NOMO-1 (cell line): ENCODE data around the gene PRTN3.

Experiments used
- DNase-seq, 2 experiments: peaks; one replicate each; lab custom pipeline; 2025; ENCODE audit not compliant: unreplicated experiment in 2 of 2; lab: John Stamatoyannopoulos, UW

PRTN3 gene, protein sequence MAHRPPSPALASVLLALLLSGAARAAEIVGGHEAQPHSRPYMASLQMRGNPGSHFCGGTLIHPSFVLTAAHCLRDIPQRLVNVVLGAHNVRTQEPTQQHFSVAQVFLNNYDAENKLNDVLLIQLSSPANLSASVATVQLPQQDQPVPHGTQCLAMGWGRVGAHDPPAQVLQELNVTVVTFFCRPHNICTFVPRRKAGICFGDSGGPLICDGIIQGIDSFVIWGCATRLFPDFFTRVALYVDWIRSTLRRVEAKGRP

DNA sequence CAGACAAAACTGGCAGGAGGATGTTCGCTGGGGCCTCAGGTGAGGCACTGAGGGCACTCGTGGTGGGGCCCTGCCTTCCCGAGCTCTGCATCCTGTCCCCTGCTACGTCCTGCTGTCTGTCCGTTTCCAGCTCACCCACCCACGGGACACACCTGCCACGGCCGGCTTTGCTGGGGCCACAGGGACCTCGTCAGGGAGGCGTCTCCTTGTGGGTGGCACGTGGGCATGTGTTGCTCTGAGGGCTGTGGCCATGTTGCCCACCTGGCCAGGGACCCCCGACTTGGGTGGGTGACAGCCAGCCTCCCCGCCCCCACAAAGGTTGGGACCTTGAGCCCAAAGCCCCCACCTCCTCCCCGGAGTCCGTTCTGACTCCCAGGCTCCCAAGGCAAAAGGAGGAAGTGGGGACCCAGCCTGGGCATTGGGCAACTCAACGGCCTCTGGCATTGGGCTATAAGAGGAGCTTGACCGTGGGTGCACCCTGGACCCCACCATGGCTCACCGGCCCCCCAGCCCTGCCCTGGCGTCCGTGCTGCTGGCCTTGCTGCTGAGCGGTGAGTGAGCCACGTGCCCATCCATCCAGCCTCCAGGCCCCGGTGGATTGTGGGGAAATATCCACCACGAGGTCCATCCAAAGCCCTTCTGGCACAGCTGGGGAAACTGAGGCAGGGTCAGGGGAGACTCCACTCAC is at the start of gene PRTN3:
Gene PRTN3 (plus strand): TSS at position 481 of the 688 bp plus-strand sequence. CDS start 10 bp downstream, at position 491.
- peak; percentile 72 to 74 for DNase-seq

GRCh38 chr19:791007-791566 is 49.7 kb upstream of the PRTN3 start:
- no peak for DNase-seq

DNA sequence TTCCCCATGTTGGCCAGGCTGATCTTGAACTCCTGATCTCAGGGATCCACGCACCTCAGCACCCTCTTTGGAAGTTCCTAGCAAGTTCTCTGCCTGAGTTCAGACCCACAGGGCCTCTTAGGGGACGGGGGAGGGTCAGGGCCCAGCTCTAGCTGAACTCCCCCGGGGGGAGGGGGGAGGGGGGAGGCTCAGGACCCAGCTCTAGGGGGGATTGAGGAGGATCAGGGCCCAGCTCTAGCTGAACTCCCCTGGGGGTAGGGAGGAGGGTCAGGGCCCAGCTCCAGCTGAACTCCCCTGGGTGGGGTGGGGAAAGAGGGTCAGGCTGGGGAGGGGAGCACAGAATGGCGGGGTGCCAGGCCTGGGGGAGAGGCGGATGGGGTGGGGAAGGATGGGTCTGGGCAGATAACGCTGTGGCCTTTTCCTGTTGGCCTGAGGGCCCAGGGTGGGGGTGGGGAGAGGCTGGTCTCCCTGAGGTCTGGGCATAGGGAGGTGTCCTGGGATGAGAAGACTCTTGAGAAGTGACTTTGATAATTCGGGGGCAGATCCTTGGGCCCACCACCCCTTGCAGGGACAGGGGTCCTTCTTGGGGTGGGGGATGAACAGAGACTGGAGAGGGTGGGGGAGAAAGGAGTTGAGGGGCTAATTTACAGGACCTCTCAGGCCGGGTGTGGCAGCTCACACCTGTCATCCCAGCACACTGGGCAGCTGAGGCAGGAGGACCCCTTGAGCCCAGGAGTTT is 49.1 kb upstream of the PRTN3 start:
- no peak for DNase-seq

GRCh38 chr19:792306-792885 is 48.4 kb upstream of the PRTN3 start:
- DNase-seq = no peak

DNA sequence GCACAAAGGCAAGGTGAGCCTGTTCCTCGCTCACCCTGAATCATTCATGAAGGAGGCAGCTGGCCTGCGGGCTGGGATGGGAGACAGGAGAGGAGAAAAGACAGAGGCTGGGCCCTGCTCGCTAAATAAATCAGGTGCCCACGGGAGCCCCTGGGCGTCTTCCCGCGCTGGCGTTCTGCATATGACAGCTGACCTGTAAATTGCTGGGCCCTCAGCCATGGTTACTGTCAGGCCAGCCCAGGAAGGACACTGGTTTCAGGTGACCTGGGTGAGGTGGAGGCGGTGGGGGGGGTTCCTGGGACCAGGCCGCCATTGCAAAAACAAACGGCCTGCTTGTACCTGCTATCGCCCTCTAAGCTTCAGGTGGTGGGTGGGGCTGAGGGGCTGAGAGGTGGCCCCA is 47.0 kb upstream of the PRTN3 start:
- no peak for DNase-seq

GRCh38 chr19:795073-795611 is 45.7 kb upstream of the PRTN3 start:
- no peak for DNase-seq

DNA sequence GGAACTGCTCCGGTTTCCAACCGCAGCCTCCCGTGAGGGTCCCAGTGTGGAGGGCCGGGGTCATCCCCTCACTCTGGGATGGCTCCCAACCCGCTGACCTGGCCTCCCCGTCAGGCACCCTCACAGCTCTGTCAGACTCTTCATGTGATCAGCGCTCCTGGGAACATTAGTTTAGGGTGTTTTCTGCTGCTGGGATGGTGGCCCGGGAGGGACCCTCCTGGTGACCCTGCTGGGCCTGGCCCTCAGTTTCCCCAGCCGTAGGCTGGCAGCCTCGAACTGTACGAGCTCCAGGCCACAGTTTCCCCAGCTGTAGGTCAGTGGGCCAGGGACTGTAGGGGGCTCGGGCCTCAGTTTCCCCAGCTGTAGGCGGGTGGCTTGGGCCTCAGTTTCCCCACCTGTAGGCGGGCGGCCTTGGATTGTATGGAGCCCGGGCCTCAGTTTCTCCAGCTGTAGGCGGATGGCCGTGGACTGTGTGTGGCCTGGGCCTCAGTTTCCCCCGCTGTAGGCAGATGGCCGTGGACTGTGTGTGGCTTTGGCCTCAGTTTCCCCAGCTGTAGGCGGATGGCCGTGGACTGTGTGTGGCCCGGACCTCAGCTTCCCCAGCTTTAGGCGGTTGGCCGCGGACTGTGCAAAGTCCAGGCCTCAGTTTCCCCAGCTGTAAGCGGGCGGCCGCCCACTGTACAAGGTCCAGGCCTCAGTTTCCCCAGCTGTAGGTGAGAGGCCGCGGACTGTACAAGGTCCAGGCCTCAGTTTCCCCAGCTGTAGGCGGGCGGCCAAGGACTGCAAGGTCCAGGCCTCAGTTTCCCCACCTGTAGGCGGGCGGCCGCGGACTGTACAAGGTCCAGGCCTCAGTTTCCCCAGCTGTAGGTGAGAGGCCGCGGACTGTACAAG is 44.9 kb upstream of the PRTN3 start:
- DNase-seq = no peak

- DNase-seq = peak; percentile 100
Observed at GRCh38 chr19:796692-797527, 43.9 kb upstream of the PRTN3 start, which contains the start of gene PTBP1. Gene PTBP1 (plus strand): TSS chr19:797452. CDS start chr19:797498, 46 bp downstream.

GRCh38 chr19:797528-798414 is 43.0 kb upstream of the PRTN3 start:
- DNase-seq = peak; percentile 74 to 90

GRCh38 chr19:798415-799075 is 42.3 kb upstream of the PRTN3 start:
- DNase-seq = no peak

DNA sequence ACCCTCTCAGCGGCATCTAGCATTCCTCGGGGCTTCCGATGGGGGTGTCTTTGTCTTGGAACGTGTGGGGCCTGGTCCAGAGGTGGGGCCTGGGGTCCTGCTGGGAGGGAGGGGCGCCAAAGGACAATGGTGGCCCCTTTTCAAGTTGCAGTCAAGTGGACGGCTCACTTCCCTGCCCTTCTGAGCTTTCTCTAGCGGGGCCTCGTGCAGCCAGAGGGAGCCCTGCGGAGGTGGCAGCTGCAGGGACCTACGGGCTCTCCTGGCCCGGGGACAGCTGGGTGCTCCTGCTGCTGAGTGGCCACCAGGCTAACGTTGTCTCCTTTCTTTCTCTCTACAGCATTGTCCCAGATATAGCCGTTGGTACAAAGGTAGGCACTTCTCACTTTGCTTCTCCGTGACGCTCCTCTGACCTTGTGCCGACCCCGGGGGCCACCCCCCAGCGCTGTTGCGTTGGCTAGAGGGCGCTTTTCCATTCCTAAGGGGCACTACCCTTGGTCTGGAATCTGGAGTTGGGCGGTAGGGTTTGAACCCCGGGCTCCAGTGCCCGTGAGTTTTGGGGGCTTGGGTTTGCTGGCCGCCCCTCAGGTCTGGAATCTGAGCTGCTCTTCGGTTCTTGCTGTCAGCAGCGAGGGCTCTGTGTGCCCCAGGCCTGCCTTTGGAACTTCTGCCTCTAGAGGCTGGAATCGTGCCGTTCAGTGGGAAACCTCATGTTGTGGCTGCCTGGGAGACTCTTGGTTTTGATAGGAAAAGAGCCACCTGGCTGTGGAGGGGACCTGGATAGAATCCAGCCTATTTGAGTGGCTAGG is 41.5 kb upstream of the PRTN3 start:
- peak in 1 of 2 experiments; percentile 40 for DNase-seq

DNA sequence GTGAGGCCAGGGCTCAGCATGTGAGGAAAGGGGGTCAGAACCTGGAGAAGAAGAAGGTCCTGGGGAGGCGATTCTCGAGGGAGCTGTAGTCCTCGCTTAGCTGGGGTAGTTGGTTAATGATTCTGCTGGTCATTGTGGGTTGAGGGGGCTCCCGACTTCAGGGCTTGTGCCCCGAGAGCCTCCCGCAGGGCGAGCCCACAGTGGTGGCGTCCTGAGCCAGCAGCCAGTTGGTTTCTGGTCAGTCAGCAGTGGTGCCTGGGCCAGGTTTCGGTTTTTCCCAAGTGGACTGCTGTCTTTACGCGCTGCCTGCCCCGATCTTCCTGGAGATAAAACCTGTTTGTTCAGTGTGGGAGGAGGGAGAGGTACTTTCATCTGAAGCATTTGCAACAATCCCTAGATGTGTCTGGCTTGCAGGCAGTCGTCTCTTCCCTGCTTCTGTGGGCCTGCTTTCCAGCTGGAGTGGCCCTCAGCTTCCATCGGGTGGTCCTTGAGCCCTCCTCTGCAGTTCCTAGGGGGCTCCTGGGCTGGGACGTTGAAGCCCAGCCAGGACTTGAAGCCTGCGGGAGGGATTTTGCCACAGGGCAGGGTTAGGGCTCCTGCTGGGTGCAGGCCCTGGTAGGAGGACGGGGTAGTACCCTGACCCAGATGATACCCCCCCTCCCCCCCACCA is 40.3 kb upstream of the PRTN3 start:
- DNase-seq = no peak

DNA sequence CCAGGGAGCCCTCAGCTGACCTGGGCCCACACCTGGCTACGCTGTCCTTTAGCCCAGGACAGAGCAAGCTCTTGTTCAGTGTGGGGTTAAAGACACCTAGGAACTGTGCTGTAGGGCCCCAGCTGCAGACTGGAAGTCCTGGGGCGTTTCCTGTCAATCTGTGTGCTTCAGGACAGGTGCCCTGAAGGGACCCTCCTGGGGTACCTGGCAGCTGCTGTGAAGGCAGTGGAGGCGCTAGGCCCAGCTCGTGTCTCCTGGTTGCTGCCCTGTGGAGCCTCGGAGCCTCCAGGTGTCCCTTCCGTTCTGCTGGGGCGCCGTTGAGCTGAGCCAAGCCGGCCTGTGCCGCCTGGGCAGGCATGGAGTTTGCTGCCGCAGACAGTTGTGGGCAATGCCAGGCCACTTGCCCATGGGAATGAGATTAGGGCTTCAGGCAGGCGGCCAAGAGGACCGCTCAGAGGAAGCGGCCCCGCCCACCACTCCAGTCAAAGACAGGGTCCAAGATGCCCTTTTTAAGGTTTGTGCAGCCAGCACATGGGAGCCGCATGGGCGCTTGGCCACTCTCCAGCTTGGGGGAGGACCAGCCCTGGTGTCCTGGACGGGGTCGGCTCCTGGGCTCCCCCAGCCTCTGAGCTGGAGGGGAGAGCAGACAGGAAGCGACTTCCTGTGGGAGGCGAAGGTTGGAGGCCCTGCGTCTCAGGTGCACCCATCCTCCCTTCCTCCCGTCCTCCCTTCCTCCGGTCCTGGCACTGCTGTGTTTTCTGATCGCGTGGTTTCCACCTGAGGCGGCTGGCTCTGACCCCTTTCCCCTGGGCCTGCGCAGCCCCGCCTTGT is 39.6 kb upstream of the PRTN3 start:
- no peak for DNase-seq

DNA sequence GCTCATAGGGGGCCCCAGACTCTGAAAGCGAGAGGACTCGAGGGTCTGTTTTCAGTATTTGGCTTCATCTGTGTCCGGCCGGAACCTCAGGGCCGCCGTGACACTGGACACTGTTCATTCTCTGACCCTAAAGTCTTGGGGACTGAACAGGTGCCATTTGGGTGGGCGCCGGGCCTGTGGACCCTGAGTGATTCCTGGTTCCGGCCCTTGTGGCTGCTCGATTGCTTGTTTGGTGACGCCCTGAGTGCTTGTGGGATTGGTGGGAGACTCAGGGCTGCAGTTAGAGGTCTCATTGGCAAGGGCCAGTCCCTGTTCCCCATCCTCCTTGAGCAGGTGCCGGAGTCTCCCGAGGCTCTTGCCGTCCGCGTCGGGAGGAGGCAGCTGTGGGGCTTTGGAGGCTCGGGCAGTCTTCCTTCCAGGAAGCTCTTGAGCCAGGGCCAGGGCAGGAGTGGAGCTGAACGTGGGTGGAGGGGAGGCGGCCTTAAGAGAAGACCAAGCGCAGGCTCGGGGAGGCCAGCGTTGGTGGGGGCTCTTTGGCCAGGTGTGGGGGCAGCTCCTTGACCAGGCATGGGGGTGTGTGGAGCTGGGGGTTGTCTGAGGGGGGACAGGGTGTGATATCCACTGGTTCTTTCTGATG is 38.8 kb upstream of the PRTN3 start:
- DNase-seq = no peak
